DMS79 treated with DMSO at 0.1 percent for 48 hours (cell line): ENCODE results near the gene ACAP3.
"Not testable (repeated sequence)": the region's sequence is repeated elsewhere in the genome, so short reads cannot be mapped to it uniquely, and the experiment has no call there.

Source experiments
- DNase-seq: peaks from one replicate; lab custom pipeline; 2025; lab: John Stamatoyannopoulos, UW

The ACAP3 gene

GRCh38 chr1:1264026-1264425, 43.7 kb downstream of the ACAP3 start:
- DNase-seq, result no peak

GRCh38 chr1:1262758-1263157, 45.0 kb downstream of the ACAP3 start:
- DNase-seq, result no peak

GRCh38 chr1:1262071-1262470, 45.7 kb downstream of the ACAP3 start:
- DNase-seq, result no peak

DNA sequence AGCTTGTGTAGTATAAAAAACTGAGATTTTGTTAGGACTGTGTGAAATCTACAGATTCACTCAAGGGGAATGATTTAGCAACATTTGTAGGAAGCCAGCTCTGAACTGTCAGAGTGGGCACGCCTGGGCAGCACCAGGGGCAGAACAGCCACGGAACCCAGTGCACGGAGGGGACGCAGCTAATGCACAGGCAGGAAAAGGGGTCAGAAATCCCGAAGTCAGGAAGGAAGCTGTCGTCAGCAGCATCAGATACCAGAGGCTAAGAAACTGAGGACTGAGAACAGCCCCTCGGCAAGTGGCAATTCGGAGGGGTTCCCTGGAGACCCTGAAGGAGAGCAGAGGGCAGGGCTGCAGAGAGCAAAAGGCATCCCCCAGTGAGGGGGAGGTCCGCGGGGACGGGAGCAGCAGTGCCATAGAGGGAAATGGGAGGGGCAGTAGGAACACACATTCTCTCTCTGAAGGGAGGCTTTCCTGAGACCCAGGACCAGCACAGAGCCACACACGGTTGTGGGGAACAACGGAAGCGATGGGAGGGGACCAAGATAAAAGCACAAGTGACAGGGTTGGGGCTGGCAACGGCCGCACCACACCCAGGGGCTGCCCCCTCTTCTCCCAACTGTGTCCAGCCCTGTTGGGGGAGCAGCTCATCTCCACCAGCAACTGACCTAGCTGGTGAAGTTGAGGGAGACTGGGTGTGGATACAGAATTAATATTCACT, 46.7 kb downstream of the ACAP3 start:
- DNase-seq, result no peak

- no peak for DNase-seq
Measured at GRCh38 chr1:1259951-1260600, 47.7 kb downstream of the ACAP3 start.

GRCh38 chr1:1259540-1259939, 48.2 kb downstream of the ACAP3 start:
- DNase-seq, result no peak

DNA sequence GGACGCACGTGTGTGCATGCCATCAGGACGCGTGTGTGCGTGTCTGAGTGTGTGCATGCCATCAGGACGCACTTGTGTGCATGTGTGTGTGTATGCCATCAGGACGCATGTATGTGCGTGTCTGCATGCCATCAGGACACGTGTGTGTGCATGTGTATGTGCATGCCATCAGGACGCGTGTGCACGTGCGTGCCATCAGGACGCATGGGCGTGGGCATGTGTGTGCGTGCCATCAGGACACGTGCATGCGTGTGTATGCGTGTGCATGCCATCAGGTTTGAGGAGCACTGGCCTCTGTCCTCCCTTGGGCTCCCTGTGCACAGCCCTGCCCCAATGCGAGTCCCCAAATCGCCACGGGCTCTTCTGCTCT, 48.6 kb downstream of the ACAP3 start:
- no peak for DNase-seq

DNA sequence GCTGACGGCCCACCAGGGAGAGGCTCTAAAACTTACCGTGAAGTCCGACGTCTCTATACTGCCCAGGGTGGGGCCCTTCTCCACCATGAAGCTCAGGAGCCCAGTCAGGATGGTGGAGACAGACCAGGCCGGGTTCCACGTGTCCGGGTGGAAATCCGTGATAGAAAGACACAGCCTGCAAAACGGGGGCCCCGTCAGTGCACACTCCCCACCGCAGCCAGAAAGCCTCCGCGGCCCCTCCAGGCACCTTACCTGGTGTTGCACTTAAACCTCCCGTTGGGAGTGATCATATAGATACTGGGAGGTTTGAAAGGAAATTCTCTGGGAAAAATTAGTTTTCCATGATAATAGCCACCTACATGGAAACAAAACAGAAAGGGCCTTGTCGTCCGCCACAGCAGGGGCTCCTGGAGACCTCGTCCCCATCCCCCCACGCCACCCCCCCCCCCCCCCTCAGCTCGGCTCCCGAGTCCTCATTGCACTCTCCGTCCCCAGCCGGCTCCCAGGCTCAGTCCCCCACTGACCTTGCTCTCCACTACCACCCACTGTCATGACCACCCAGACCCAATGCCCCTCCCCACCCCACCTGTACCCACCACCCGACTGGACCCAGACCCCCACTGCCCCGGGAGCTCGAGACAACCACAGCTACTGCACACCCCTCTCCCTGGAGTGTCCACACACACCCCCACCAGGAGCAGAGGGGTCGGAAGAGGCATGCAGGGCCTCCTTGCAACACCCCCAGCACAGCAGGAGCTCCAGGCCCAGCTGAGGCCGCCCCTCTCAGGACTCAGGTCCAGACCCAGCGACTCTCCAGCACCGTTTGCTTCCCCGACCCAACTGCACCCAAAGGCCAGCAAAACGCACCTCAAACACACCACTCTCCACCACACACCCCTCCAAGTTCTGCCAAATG, 50.5 kb downstream of the ACAP3 start:
- DNase-seq, result no peak

GRCh38 chr1:1255611-1256010, 52.1 kb downstream of the ACAP3 start:
- DNase-seq, result no peak

- no peak for DNase-seq
Measured at GRCh38 chr1:1255078-1255477, 52.7 kb downstream of the ACAP3 start.

GRCh38 chr1:1254667-1254998, 53.1 kb downstream of the ACAP3 start:
- DNase-seq, result no peak

- DNase-seq, result no peak
Measured at GRCh38 chr1:1253972-1254666, 53.6 kb downstream of the ACAP3 start.

DNA sequence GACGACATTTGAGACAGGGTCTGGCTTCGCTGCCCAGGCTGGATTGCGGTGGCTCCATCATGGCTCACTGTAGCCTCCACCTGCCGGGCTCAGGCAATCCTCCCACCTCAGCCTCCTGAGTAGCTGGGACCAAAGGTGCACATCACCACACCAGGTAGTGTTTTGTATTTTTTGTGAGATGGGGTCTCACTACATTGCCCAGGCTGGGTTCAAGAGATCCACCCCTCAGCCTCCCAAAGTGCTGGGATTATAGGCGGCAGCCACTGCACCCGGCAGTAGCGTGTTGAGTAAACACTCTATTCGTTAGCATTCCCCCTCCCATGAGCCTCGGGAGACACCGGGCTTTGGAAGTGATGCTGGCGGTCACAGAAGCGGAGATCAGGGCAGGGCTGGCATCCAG, 54.4 kb downstream of the ACAP3 start:
- DNase-seq, result no peak

DNA sequence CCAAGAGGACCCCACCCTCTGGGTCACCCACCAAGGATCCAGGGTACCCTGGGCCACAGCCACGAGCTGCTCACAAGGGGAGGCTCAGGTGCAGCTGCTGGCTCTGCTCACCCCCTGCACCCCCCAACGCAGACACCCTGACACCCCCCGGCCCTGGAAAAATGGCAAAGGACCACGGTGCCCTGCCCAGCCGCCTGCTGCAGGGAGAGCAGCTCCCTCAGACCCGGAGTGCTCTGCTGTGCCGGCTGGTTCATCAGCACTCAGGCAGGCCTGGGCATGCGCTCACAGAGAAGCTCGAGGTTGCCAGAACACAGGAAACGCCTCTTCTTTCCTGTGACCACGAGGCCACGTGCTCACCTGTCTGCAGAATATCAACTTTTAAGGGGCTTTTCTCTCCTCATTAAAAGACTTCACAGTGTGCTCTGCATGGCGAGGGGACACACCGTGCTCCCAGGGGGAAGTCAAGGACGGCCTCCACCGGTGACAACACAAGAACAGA, 56.9 kb downstream of the ACAP3 start:
- DNase-seq, result peak; percentile 51

DNA sequence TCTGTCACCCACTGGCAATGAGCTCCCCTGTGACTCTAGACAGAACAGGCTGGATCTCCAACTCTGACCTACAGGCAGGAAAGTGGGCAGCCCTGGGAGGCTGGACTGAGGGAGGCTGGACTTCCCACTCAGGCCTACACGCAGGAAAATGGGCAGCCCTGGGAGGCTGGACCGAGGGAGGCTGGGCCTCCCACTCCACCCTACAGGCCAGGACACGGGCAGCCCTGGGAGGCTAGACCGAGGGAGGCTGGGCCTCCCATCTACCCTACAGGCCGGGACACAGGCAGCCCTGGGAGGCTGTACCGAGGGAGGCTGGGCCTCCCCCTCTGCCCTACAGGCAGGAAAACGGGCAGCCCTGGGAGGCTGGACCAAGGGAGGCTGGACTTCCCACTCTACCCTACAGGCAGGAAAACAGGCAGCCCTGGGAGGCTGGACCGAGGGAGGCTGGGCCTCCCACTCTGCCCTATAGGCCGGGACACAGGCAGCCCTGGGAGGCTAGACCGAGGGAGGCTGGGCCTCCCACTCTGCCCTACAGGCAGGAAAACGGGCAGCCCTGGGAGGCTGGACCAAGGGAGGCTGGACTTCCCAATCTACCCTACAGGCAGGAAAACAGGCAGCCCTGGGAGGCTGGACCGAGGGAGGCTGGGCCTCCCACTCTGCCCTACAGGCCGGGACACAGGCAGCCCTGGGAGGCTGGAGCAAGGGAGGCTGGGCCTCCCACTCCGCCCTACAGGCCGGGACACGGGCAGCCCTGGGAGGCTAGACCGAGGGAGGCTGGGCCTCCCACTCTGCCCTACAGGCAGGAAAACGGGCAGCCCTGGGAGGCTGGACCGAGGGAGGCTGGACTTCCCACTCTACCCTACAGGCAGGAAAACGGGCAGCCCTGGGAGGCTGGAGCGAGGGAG, 59.5 kb downstream of the ACAP3 start:
- not testable (repeated sequence) for DNase-seq

DNA sequence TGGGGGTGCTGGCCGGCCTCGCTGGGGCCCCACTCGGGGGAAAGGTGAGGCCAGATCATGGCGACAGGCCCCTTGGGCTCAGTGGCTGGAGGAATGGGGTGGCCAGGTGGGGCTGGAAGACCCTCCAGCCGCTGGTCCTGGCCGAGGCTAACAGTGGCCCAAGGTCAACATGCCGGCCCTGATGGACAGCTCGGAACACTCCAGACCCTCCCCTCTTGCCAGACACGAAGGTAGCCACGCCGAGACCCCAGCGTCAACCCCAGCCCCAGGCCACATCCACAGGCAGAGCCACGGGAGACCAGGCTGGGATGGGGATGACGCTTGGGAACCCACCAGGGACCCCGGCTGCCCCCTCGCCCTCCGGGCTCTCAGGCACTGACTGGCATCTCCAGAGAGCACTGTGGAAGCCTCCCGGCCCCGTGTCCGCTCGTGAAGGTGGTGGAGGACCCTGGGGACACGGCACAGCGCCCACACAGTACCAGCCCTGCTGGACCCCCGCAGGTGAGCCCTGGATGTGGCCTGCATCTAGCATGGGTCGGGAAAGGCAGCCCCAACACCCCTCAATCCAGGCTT, 60.3 kb downstream of the ACAP3 start:
- DNase-seq, result no peak

GRCh38 chr1:1246577-1247340, 61.0 kb downstream of the ACAP3 start, which contains the start of gene C1QTNF12:
TSS of gene C1QTNF12 (minus strand) at chr1:1246722. CDS start at chr1:1246690, 32 bp downstream.
- peak; percentile 5 for DNase-seq

GRCh38 chr1:1245817-1246576, 61.7 kb downstream of the ACAP3 start:
- no peak for DNase-seq

- no peak for DNase-seq
Measured at GRCh38 chr1:1245178-1245816, 62.4 kb downstream of the ACAP3 start.
